Tracheal epithelial cell (primary cell): ENCODE measurements around the gene SRP9. TPM values are rescaled to one million over a fixed set of nuclear protein-coding genes. Genes with fewer than 3 reads are reported as not detected.

ENCODE experiments used
- total RNA-seq: library from RNA; depleted of rRNA; stranded (reverse); fragments of >200 nt; gene quantifications from 2 replicates; pipeline ENCODE4 v1.2.1, GENCODE V29; 2014

Gene SRP9
- total RNA-seq = 171 and 210 TPM in 2 replicates

GRCh38 chr1:225777583-225778336 lies at the start of gene SRP9:
SRP9 (plus strand) TSS chr1:225777826; CDS start chr1:225777941, 115 bp downstream.

GRCh38 chr1:225809842-225810578 lies 32.4 kb downstream of the SRP9 start, which contains the start of gene EPHX1:
EPHX1 (plus strand) TSS chr1:225810124; CDS start chr1:225828730, 18,606 bp downstream.

Other genes with a start within 250 kb of the SRP9 start
- 68.4 and 72.3 TPM in 2 replicates for gene ENAH, start 124.7 kb upstream of the SRP9 start, total RNA-seq
- 16.9 and 25.8 TPM in 2 replicates for gene EPHX1, start 32.3 kb downstream of the SRP9 start, total RNA-seq
- gene TMEM63A, start 104.6 kb downstream of the SRP9 start, total RNA-seq = 3.9 and 5.3 TPM in 2 replicates
- not detected in 2 replicates for gene LEFTY1, start 111.3 kb downstream of the SRP9 start, total RNA-seq
- gene PYCR2, start 146.4 kb downstream of the SRP9 start, total RNA-seq = 19.8 and 32.4 TPM in 2 replicates
- not detected in 2 replicates for gene LEFTY2, start 163.4 kb downstream of the SRP9 start, total RNA-seq
- gene SDE2, start 221.5 kb downstream of the SRP9 start, total RNA-seq = 29.9 and 32.8 TPM in 2 replicates